ENCODE data around the gene ABHD17C.

ABHD17C gene

DNA sequence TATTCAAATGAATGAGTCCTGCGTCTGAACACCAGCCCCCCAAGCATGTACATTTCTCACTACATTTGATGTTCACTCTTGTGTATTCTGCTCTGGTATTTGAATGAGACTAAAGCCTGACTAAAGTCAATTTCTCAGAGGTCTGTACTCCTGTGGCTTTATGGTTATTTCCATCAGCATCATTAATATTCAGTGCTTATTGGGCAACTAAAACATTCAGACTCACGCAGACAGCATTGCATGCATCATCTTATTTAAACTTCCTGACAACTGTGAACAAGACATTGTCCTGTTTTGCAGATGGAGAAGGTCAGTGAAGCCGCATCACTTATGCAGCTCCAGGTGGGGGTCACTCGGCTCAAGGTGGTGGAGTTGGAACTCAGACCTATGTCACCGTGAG is 95.1 kb downstream of the ABHD17C start:
- no peak for DNase-seq

DNA sequence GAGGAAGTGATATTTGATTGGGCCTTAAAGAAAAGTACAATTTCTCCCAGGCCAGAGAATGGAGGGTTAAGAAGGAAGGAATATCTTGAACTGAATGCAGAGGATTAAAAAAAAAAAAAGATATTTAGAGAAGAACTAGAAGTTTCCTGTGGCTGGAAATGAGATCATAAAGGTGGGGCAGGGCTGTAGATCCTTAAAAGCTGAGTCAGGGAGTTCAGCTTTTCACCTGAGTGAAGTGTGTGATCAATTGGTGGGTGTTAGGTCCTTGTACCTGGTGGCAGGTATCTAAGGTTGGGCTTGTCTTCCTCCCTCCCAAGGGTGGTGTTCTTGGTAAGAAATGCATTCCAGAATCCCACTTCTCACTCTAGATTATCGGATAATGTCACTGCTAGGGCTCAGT is 95.9 kb downstream of the ABHD17C start:
- no peak for DNase-seq

DNA sequence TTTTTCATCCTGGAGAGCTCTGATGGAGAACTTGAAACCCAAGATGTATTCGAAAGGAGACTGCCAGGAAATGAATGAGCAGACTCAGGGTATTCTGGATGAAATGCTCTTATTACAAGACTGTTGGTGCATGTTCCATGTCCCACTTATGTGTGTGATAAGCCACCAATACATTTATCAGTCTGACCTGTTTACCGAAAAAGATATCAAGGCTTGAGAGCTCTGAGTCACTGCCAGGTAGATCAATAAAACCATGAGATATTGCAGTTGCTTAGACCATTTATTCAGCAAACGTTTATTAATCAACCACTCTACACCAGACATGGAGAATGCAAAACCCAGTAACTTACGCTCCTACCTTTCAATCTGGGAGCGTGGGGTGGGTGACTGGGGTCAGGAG is 101.3 kb downstream of the ABHD17C start:
- no peak for DNase-seq

DNA sequence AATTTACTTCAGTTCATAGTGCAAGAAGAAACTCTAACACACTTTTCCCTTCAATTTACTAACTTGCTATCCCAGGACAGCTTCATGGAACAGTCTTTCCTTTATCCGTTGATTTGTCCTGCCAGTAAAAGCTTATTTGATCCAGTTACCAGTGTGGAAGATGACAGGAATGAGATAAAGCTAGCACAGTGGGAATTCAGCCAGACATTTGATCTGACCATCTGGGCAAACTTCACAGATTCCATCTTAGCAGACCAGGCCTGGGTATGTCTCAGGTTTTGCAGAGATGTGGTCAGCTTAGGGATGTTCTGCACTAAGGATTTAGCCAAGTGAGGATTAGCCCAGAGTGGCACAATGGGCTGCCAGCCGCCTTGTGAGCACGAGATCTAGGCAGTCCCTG is 103.8 kb downstream of the ABHD17C start:
- no peak for DNase-seq

DNA sequence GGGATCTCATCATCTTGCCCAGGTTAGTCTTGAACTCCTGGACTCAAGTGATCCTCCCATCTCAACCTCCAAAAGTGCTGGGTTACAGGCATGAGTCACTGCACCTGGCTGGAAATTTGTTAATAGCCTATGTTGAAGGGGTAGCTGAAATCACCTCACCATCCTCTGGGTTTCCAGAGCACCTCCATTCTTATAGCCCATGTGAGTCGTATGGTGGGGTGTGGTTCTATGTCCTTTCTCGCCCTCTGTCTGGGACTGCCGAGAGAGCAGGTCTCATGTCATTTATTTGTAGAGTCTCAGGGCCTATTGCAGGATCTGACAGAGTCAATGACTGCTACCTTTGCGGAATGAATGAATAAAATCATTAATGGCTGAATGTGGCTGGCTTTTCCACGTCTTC is 105.0 kb downstream of the ABHD17C start:
- DNase-seq, result no peak

DNA sequence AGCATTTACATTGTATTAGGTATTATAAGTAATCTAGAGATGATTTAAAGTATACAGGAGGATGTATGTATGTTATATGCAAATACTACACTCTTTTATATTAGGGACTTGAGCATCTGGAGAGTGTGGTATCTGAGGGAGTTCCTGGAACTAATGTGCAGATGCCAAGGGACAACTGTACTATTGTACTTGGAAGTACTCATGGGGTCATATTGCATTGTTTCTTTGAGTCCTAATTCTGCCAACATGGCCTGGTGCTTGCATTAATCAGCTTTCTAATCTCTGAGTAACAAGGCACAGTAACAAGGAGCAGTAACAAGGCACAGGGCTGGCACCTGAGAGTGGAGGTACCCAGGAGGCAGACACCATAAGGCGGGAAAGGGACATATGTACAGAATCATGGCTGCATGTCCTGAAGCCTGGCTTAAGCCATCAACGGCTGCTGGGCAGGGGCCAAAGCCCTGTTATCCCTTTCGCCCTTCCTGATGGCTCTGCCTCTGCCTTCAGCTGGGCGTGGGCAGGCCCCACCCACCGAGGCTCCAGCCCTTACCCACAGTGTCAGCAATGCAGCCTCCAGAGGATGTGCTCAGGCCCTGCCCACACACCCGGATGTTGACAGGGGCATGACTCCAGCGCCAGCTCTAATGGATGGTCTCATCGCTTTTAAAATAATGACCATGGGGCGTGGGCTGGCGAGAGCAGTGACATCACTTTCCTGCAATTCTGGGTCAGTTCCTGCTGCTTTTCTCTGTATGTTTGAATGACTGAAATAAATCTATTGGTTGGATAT is 107.0 kb downstream of the ABHD17C start:
- no peak for DNase-seq

DNA sequence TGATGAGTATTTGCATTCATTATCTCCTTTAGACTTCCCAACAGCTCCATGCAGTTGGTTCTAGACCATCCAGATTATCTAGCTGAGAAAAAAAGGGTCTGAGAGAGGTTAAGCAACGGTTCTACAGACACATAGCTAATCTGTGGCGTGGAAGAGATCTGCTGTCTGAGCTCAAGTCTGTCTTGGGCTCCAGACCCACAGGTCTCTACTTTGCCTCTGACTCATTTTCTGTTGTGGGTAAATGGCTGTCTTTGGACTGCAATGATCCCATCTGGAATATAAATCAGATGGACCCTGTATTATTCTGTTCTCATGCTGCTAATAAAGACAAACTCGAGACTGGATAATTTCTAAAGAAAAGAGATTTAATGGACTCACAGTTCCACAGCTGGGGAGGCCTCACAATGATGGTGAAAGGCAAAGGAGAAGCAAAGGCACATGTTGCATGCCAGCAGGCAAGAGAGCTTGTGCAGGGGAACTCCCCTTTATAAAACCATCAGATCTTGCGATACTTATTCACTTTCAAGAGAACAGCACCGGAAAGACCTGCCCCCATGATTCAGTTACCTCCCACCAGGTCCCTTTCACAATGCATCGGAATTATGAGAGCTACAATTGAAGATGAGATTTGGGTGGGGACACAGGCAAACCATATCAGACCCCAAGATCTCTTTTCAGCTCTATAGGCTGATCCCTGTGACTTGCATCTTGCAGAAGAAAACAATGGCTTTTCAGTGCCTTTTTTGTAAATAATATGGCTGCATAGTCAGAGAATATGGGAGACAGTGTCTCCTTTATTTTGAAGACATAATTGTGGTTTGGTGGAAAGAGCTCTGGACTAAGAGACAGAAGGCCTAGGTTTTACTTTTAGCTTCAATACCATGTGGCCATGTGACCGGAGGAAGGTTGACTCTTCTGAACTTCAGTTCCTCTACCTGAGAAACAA is 108.7 kb downstream of the ABHD17C start:
- DNase-seq, result no peak

DNA sequence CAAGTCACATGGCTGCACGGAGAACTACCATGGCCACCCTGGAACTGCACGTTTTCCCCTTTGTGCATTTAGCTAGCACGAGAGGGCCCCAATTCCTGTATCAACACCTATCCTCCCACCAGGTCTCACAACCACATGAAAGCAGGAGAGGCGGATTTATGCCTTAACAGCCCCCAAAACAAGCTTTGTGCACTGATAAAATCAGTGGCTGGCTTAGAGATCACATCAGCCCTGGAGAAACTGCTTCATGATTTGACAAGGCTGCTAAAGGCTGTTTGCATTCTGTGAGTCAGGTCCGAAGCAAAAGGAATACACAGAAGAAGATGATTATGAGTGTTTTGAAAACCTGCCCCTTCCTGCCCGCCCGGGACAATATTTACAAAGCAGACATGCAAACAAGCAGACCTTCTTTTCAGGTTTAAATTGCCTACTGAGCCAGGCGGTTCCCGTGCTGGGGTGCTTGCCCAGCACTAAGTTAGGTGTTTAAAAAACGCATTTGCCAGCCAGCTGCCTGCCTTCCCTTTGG is 109.9 kb downstream of the ABHD17C start:
- DNase-seq, result no peak
